Mesendoderm (in vitro differentiated cells): ENCODE data around the gene ZNF679.

ENCODE experiments used
- DNase-seq: peaks from one replicate; pipeline ENCODE4 v3.0.0; 2013
- H2AK5ac ChIP-seq: 2 replicates; pipeline ENCODE4 v1.6.1; 2013; ENCODE audit warnings: low read length, inconsistent platforms
- H2BK120ac ChIP-seq: 2 replicates; pipeline ENCODE4 v1.6.1; 2013; ENCODE audit warnings: low read depth, mild to moderate bottlenecking, low read length, moderate library complexity, mixed read lengths
- H2BK15ac ChIP-seq: replicated peaks from 2 replicates; pipeline ENCODE4 v1.6.1; 2013; ENCODE audit warnings: low read depth, mild to moderate bottlenecking, moderate library complexity
- H2BK5ac ChIP-seq: 2 replicates; pipeline ENCODE4 v1.6.1; 2013; ENCODE audit warnings: low read length, inconsistent platforms
- H3K18ac ChIP-seq: 2 replicates; pipeline ENCODE4 v1.6.1; 2013; ENCODE audit warnings: mild to moderate bottlenecking, low read length, mixed read lengths
- H3K23ac ChIP-seq: one replicate; pipeline ENCODE4 v1.6.1; 2013; ENCODE audit warnings: low read length
- H3K27ac ChIP-seq: 2 replicates; pipeline ENCODE4 v1.5.1; 2013; ENCODE audit warnings: low read depth, mild to moderate bottlenecking, inconsistent platforms, low read length, moderate library complexity
- H3K27me3 ChIP-seq: 2 replicates; pipeline ENCODE4 v1.6.1; 2013; ENCODE audit warnings: low read length, control low read depth, mild to moderate bottlenecking, inconsistent platforms; ENCODE audit not compliant: insufficient read depth, poor library complexity
- H3K36me3 ChIP-seq: 2 replicates; pipeline ENCODE4 v1.6.1; 2013; ENCODE audit warnings: low read length, inconsistent platforms; ENCODE audit not compliant: control insufficient read depth, insufficient read depth
- H3K4ac ChIP-seq: one replicate; pipeline ENCODE4 v1.6.1; 2013; ENCODE audit warnings: low read depth, mild to moderate bottlenecking, low read length, moderate library complexity
- H3K4me1 ChIP-seq: 2 replicates; pipeline ENCODE4 v1.6.1; 2013; ENCODE audit warnings: low read depth, low read length, inconsistent platforms; ENCODE audit not compliant: control insufficient read depth
- H3K4me2 ChIP-seq: 2 replicates; pipeline ENCODE4 v1.6.1; 2013; ENCODE audit warnings: low read length
- H3K4me3 ChIP-seq: 2 replicates; pipeline ENCODE4 v1.5.1; 2013; ENCODE audit warnings: mild to moderate bottlenecking, low read length
- H3K56ac ChIP-seq: one replicate; pipeline ENCODE4 v1.6.1; 2013; ENCODE audit warnings: low read length
- H3K79me1 ChIP-seq: 2 replicates; pipeline ENCODE4 v1.6.1; 2013; ENCODE audit warnings: low read length, inconsistent platforms
- H3K79me2 ChIP-seq: 2 replicates; pipeline ENCODE4 v1.6.1; 2013; ENCODE audit warnings: mild to moderate bottlenecking, low read length; ENCODE audit not compliant: control insufficient read depth, insufficient read depth
- H3K9ac ChIP-seq: 2 replicates; pipeline ENCODE4 v1.6.1; 2013; ENCODE audit warnings: low read length, inconsistent platforms
- H4K5ac ChIP-seq: one replicate; pipeline ENCODE4 v1.6.1; 2013; ENCODE audit warnings: low read length
- H4K8ac ChIP-seq: one replicate; pipeline ENCODE4 v1.6.1; 2013; ENCODE audit warnings: low read depth, mild to moderate bottlenecking, control low read depth, low read length, moderate library complexity
- WGBS: extraction: QIAGEN DNeasy Blood & Tissue Kit; methylation state at CpG from one replicate; pipeline ENCODE4 v1.1.7; 2013; ENCODE audit warnings: low lambda C conversion rate, missing lambda C conversion rate; ENCODE audit not compliant: insufficient coverage; ENCODE audit errors: extremely low coverage; 5-methylcytosine and 5-hydroxymethylcytosine counted together

Gene ZNF679

GRCh38 chr7:64183827-64184372 is 44.4 kb upstream of the ZNF679 start:
- no CpG with 5 or more reads among the region's 13 CpGs for WGBS

GRCh38 chr7:64184376-64184775 is 43.9 kb upstream of the ZNF679 start:
- Histone ChIP-seq H3K79me1 (no peaks in the 10 kb centered on the region), H4K5ac (no peak overlapping the region), H3K27me3 (no peaks in the 10 kb centered on the region), H2BK120ac (no peak overlapping the region), H2BK5ac (no peak overlapping the region), H2BK15ac (no peak overlapping the region), H3K4me3 (no peak overlapping the region), H3K36me3 (no peaks in the 10 kb centered on the region), H3K4me2 (no peak overlapping the region), H3K4me1 (no peaks in the 10 kb centered on the region), H3K56ac (no peak overlapping the region), H4K8ac (no peak overlapping the region), H2AK5ac (no peak overlapping the region), H3K18ac (no peak overlapping the region), H3K4ac (no peak overlapping the region), H3K27ac (no peak overlapping the region), H3K9ac (no peak overlapping the region), H3K23ac (no peak overlapping the region), H3K79me2 (no peaks in the 10 kb centered on the region)
- no peak for DNase-seq
- WGBS = no CpG with 5 or more reads among the region's 12 CpGs

More at GRCh38 chr7:64183827-64184372, 44.4 kb upstream of the ZNF679 start:
- no peak overlapping the region for H3K18ac ChIP-seq
- no peaks in the 10 kb centered on the region for H3K36me3 ChIP-seq
- no peak overlapping the region for H2BK120ac ChIP-seq
- no peak overlapping the region for H2AK5ac ChIP-seq
- no peaks in the 10 kb centered on the region for H3K79me1 ChIP-seq
- no peak overlapping the region for H3K9ac ChIP-seq
- no peak overlapping the region for H3K27ac ChIP-seq
- H4K8ac ChIP-seq = no peak overlapping the region
- no peak overlapping the region for H2BK5ac ChIP-seq
- DNase-seq = no peak
- H3K79me2 ChIP-seq = no peaks in the 10 kb centered on the region
- no peak overlapping the region for H3K4me3 ChIP-seq
- H3K4me1 ChIP-seq = no peaks in the 10 kb centered on the region
- H3K4me2 ChIP-seq = no peak overlapping the region
- no peak overlapping the region for H3K23ac ChIP-seq
- no peak overlapping the region for H3K56ac ChIP-seq
- H2BK15ac ChIP-seq = no peak overlapping the region
- no peak overlapping the region for H3K4ac ChIP-seq
- H4K5ac ChIP-seq = no peak overlapping the region
- no peaks in the 10 kb centered on the region for H3K27me3 ChIP-seq

GRCh38 chr7:64187408-64187807 is 40.9 kb upstream of the ZNF679 start:
- Histone ChIP-seq H2BK120ac (no peak overlapping the region), H3K79me1 (no peaks in the 10 kb centered on the region), H2BK5ac (no peak overlapping the region), H3K79me2 (no peaks in the 10 kb centered on the region), H2BK15ac (no peak overlapping the region), H3K9ac (no peak overlapping the region), H3K4me2 (no peak overlapping the region), H3K4me1 (no peaks in the 10 kb centered on the region), H3K23ac (no peak overlapping the region), H3K36me3 (no peaks in the 10 kb centered on the region), H3K27ac (no peak overlapping the region), H3K4ac (no peak overlapping the region), H4K5ac (no peak overlapping the region), H4K8ac (no peak overlapping the region), H2AK5ac (no peak overlapping the region), H3K18ac (no peak overlapping the region), H3K56ac (no peak overlapping the region), H3K4me3 (no peak overlapping the region), H3K27me3 (no peaks in the 10 kb centered on the region)
- no peak for DNase-seq
- WGBS = no CpG with 5 or more reads among the region's 3 CpGs

GRCh38 chr7:64192148-64192704 is 36.0 kb upstream of the ZNF679 start:
- Histone ChIP-seq H3K18ac (no peak overlapping the region), H3K4me1 (no peaks in the 10 kb centered on the region), H2BK120ac (no peak overlapping the region), H3K27ac (no peak overlapping the region), H4K8ac (no peak overlapping the region), H3K79me1 (no peaks in the 10 kb centered on the region), H3K4me3 (no peak overlapping the region), H3K27me3 (no peaks in the 10 kb centered on the region), H3K56ac (no peak overlapping the region), H3K23ac (no peak overlapping the region), H3K79me2 (no peaks in the 10 kb centered on the region), H2BK5ac (no peak overlapping the region), H2AK5ac (no peak overlapping the region), H2BK15ac (no peak overlapping the region), H3K36me3 (no peaks in the 10 kb centered on the region), H3K9ac (no peak overlapping the region), H4K5ac (no peak overlapping the region), H3K4me2 (no peak overlapping the region), H3K4ac (no peak overlapping the region)
- no CpG with 5 or more reads among the region's 24 CpGs for WGBS
- DNase-seq = no peak

GRCh38 chr7:64192775-64193174 is 35.5 kb upstream of the ZNF679 start:
- WGBS = no CpG with 5 or more reads among the region's 8 CpGs

DNA sequence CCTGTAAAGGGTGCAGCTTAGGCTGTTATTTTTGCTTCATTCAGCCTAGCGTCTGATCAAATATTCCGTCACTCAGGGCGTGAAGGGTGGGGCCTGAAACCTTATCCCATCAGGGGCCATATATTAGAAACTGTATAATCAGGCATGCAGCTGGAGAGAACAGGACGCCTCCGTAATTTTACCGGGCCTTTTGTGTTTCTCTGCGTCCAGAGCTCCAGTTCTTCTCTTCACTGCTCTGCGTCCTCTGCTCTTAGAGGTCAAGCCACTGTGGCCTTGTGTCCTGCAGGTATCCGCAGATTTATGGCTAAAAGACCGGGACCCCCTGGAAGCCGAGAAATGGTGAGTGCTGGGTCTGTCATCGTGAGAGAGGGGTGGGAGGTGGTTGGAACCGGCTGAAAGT is 21.4 kb upstream of the ZNF679 start, which contains the start of gene ZNF735:
TSS of gene ZNF735 (plus strand) at position 301 of the 400 bp plus-strand sequence. CDS start at position 301, 0 bp downstream.
- Histone ChIP-seq H4K8ac (no peak within 1 kb of the TSS), H3K4me3 (no peak within 1 kb of the TSS), H3K4me2 (no peak within 1 kb of the TSS), H3K79me1 (no peaks in the 10 kb centered on the region), H3K4me1 (no peaks in the 10 kb centered on the region), H3K27ac (no peak within 1 kb of the TSS), H3K4ac (no peak within 1 kb of the TSS), H2BK15ac (no peak within 1 kb of the TSS), H2BK120ac (no peak within 1 kb of the TSS), H3K79me2 (no peaks in the 10 kb centered on the region), H3K36me3 (no peaks in the 10 kb centered on the region), H3K18ac (no peak within 1 kb of the TSS), H3K9ac (no peak within 1 kb of the TSS), H2BK5ac (no peak within 1 kb of the TSS), H3K27me3 (no peaks in the 10 kb centered on the region), H2AK5ac (no peak within 1 kb of the TSS), H3K23ac (no peak within 1 kb of the TSS), H4K5ac (no peak within 1 kb of the TSS), H3K56ac (no peak within 1 kb of the TSS)
- DNase-seq = no peak
- no CpG with 5 or more reads among the region's 13 CpGs for WGBS

More at GRCh38 chr7:64192775-64193174, 35.5 kb upstream of the ZNF679 start:
- Histone ChIP-seq H3K9ac (no peak overlapping the region), H4K5ac (no peak overlapping the region), H3K79me1 (no peaks in the 10 kb centered on the region), H3K27ac (no peak overlapping the region), H2BK5ac (no peak overlapping the region), H3K4me2 (no peak overlapping the region), H2AK5ac (no peak overlapping the region), H3K18ac (no peak overlapping the region), H3K4ac (no peak overlapping the region), H3K23ac (no peak overlapping the region), H3K4me1 (no peaks in the 10 kb centered on the region), H3K79me2 (no peaks in the 10 kb centered on the region), H3K36me3 (no peaks in the 10 kb centered on the region), H4K8ac (no peak overlapping the region), H2BK15ac (no peak overlapping the region), H3K27me3 (no peaks in the 10 kb centered on the region), H2BK120ac (no peak overlapping the region), H3K56ac (no peak overlapping the region), H3K4me3 (no peak overlapping the region)
- DNase-seq = no peak
